ENCODE measurements around the gene TMEM266. TPM values are rescaled to one million over a fixed set of nuclear protein-coding genes. Genes with fewer than 3 reads are reported as not detected.
A peak's percentile ranks its signal among the peaks of the same experiment; 100 is the strongest.

Gene TMEM266
- total RNA-seq, 1 donor from 2014 or later, result 0.16 TPM

DNA sequence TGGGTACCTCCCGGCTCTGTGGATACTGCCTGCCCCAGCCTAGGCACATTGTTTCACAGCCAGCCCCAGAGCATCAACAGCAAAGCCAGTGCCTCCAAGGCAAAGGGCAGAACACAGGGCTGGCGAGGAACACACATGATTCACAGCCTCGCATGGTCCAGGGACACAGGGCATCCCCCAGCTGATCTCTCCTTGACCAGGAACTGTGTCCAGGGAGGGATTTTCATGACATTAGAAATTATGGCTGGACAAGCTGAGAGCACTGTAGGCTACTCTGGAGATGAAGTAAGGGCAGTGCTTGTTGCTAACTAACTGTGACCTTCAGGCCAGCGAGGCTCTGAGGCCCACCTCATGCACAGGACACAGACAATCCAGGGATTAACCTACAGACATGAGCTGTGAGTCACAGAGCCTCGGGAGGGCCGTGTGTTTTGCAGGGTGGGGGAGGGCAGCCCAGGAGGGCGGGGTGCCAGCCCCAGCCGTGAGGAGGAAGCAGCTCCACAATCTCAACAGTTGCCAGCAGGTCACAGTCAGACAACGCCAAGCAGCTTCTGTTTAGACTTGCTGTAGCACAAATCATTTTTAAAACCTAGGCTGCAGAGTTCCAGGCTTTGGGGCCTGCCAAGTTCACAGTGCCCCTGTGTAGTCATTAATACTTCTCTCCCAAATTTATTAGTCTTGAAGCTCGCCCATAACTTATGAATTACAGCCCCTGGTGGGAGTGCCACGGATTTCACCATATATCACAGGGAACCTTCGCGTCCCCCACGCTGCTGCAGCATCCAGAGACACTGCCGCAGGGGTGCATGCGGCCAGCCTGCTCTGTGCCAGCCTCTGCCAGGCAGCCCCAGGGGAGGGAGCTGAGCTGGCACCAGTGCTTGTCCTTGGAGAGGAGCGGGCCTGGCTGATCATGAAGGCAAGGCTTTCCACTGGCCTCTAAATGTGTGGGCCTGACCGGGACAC lies 136.8 kb downstream of the TMEM266 start:
- intact Hi-C loops (cut with micrococcal nuclease), result loop anchor here (10.0 kb wide), 1 partner anchor 1678 kb away; no protein-coding TSS in a partner anchor
- H3K27me3 Mint-ChIP-seq, result no peaks in the 10 kb centered on the region
- TF ChIP-seq, protein P1, sequence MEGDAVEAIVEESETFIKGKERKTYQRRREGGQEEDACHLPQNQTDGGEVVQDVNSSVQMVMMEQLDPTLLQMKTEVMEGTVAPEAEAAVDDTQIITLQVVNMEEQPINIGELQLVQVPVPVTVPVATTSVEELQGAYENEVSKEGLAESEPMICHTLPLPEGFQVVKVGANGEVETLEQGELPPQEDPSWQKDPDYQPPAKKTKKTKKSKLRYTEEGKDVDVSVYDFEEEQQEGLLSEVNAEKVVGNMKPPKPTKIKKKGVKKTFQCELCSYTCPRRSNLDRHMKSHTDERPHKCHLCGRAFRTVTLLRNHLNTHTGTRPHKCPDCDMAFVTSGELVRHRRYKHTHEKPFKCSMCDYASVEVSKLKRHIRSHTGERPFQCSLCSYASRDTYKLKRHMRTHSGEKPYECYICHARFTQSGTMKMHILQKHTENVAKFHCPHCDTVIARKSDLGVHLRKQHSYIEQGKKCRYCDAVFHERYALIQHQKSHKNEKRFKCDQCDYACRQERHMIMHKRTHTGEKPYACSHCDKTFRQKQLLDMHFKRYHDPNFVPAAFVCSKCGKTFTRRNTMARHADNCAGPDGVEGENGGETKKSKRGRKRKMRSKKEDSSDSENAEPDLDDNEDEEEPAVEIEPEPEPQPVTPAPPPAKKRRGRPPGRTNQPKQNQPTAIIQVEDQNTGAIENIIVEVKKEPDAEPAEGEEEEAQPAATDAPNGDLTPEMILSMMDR (IDR thresholded peaks at IDR 0.05), result no peak
- no peaks in the 10 kb centered on the region for H3K9me3 Mint-ChIP-seq
- CTCF ChIA-PET, result no interaction called here
- POLR2A ChIA-PET, result no interaction called here
- no peaks in the 10 kb centered on the region for H3K36me3 Mint-ChIP-seq (ENCODE audit: low read depth)
- H3K27ac Mint-ChIP-seq, result peak overlapping the region; percentile 42
- ATAC-seq (ENCODE audit: low read depth) (peak; percentile 89), DNase-seq (no peak)
- H3K4me1 Mint-ChIP-seq, result peaks cover 21% of the 10 kb centered on the region
- no peak overlapping the region for H3K4me3 Mint-ChIP-seq

DNA sequence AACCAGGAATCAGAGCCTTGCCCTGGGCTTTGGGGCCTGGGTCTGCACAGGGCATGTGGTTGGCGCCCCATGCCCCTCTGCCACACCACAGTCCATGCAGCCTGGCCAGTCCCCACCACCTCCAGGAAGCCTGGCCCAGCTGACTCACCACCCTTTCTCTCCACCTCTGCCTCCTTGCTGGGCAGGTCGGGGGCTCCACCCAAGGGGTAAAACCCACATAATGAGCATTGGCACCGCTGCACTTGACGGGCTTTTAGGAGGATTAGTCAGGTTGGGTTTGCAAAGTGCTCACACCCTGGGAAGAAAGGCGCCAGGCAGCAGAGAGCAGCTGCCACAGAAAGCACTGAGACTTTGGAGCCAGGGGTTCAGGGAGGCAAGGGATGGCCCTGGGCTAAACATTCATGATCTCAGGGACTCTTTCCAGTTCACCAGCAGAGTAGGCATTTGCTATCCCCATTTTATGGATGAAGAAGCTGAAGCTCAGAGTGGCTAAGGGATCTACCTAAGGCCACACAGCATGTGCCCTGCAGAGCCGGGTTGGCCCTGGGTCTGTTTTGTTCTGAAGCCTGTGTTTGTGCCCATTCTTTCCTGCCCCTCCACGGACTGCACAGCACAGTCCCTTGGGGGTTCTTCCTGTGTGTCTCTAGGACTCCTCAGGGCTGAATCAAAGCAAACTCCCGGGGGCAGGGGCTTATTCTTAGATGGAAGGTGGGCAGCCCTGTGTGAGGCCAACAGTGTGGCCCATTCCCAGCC lies 138.1 kb downstream of the TMEM266 start:
- POLR2A ChIA-PET, result no interaction called here
- H3K36me3 Mint-ChIP-seq (ENCODE audit: low read depth), result no peaks in the 10 kb centered on the region
- no peaks in the 10 kb centered on the region for H3K27me3 Mint-ChIP-seq
- no peak overlapping the region for H3K27ac Mint-ChIP-seq
- DNase-seq, result no peak
- TF ChIP-seq, protein P1 (IDR thresholded peaks at IDR 0.05), result no peak
- no peak for ATAC-seq (ENCODE audit: low read depth)
- no peak overlapping the region for H3K4me3 Mint-ChIP-seq
- H3K4me1 Mint-ChIP-seq, result peaks cover 21% of the 10 kb centered on the region
- CTCF ChIA-PET, result no interaction called here
- no peaks in the 10 kb centered on the region for H3K9me3 Mint-ChIP-seq
- intact Hi-C loops (cut with micrococcal nuclease), result loop anchor here (10.0 kb wide), 1 partner anchor 1677 kb away; no protein-coding TSS in a partner anchor

DNA sequence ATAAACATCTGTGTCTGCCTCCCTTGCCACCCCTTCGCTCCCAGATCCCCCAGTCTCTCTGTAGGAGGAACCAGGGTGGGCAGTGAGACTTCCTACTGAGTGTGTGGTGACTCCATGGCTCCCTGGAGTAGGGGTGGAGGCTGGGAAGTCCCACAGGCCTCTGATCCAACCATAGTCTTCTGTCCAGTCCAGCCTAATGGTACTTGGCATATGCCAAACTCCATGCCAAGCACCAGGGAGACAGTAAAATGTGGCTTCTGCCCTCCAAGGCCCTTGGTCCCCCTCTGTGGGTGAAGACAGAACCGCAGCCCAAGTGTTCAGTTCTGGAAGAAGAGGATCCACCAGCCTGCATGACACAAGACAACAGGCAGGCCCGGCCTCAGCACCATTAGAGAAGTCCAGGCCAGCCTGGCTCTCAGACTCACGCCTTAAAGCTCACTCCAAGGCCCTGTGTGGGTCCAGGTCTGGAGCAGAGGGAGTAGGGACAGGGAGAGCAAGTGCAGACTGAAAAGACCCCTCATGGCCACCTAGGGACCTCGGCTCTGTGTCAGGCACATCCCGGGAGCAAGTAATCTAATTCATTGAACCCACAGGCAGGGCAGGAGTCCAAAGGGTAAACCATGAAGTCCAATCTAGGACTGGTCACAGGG lies 138.8 kb downstream of the TMEM266 start:
- POLR2A ChIA-PET, result no interaction called here
- peaks cover 21% of the 10 kb centered on the region for H3K4me1 Mint-ChIP-seq
- no peak overlapping the region for H3K27ac Mint-ChIP-seq
- H3K36me3 Mint-ChIP-seq (ENCODE audit: low read depth), result peaks cover 1% of the 10 kb centered on the region
- no peaks in the 10 kb centered on the region for H3K9me3 Mint-ChIP-seq
- CTCF ChIA-PET, result no interaction called here
- intact Hi-C loops (cut with micrococcal nuclease), result loop anchor here (10.0 kb wide), 1 partner anchor 1676 kb away; no protein-coding TSS in a partner anchor
- TF ChIP-seq, protein P1 (IDR thresholded peaks at IDR 0.05), result no peak
- DNase-seq, result no peak
- no peak overlapping the region for H3K4me3 Mint-ChIP-seq
- H3K27me3 Mint-ChIP-seq, result no peaks in the 10 kb centered on the region
- no peak for ATAC-seq (ENCODE audit: low read depth)

DNA sequence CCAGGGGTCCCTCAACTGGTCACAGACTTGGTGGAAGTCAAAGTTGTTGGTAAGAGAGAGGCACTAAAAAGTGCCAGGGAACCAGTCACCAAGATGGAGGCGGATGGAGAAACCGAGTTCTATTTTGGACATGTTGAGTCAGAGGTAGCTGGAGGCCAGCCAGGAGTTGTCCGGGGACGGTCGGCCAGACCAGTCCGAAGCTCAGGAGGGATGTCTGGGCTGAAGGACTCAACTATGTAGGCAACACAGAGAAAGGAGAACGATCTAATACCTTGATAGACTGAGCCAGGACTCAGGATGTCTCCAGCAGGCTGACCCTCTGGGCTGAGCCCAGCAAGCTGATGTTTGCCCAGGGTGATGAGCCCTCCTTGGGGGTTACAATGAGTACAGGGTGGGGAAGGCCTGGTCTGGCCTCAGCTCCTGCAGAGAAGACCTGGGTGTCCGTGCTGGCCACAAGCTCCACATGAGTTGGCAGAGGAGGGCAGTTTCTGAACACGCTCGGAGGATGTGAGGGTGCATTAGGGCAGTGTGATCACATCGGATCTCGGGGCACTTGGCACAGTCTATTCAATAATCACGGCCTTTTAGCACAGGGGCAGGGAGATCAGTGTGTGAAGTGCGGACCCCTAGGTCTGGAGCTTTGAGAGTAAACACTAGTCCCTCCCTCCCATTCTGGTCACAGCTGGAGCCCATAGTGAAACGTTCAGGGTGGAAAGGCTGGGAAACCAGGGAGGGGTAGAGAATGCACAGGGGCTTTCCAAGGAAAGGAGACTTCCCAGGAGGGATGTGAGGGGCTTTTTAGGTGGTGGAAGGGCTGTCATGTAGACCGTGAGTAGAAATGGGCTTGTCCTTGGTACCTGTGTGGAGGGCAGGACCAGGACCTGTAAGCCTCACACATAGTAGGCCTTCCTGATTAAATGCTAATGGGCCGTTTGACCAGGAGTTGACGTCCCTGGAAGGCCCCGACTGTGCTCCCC lies 139.6 kb downstream of the TMEM266 start:
- TF ChIP-seq, protein P1 (IDR thresholded peaks at IDR 0.05), result no peak
- no peak overlapping the region for H3K27ac Mint-ChIP-seq
- no peaks in the 10 kb centered on the region for H3K9me3 Mint-ChIP-seq
- DNase-seq (no peak), ATAC-seq (ENCODE audit: low read depth) (no peak)
- peaks cover 21% of the 10 kb centered on the region for H3K4me1 Mint-ChIP-seq
- no peak overlapping the region for H3K4me3 Mint-ChIP-seq
- ChIA-PET POLR2A (no interaction called here), CTCF (no interaction called here)
- H3K36me3 Mint-ChIP-seq (ENCODE audit: low read depth), result peaks cover 1% of the 10 kb centered on the region
- intact Hi-C loops (cut with micrococcal nuclease), result loop anchor here (10.0 kb wide), 1 partner anchor 1675 kb away; no protein-coding TSS in a partner anchor
- H3K27me3 Mint-ChIP-seq, result no peaks in the 10 kb centered on the region

All from activated B cell treated with CpG ODN at 0.5 μM for 24 hours (primary cell).